GM18499 (cell line): Measurements from ENCODE around the gene ST6GAL2.

Experiments
- ATAC-seq: cut with Tn5 transposase; IDR thresholded peaks from one replicate; pipeline ENCODE4 v1.9.1; 2021; ENCODE audit warnings: moderate number of reproducible peaks; ENCODE audit not compliant: insufficient read depth, unreplicated experiment

ST6GAL2 gene

DNA sequence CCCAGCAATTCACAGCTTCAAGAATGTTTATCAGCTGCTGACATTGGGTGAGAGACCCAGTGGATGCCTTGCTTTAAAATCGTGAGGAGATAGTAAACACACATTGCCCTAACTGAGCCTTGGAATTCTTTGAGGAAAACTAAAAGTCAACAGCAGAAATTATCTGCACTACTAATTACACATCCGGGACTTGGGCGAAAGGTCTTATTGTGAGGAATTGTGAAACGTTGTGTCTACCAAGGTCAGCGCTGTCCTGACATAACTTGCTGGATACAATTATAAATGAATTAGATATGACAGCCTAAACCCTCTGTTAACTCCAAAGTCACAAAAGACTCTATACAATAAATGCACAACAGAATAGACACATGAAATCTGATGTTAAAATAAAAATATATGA, 121.4 kb downstream of the ST6GAL2 start:
- ATAC-seq: no peak

DNA sequence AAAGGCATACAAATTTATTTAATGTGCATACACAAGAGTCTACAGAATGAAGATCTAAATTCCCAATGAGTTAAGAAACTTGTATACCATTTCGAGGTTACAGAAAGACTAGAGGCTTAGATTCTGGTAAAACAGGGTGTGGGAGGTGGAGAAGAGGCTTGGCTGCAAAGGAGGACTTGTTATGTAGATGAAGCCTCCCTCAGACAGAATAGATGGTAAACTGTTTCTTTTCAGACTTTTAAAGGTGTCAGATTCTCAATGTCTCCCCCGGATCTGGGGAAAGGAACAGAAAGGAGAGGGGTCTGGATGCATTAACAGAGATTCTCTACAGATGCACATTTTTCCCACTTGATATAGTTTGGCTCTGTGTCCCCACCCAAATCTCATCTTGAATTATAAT, 126.0 kb downstream of the ST6GAL2 start:
- no peak for ATAC-seq

- no peak for ATAC-seq
Measured at GRCh38 chr2:106758901-106759497, 127.0 kb downstream of the ST6GAL2 start.
